GM23338 (cell line): Measurements from ENCODE around the gene ISL2. TPM values are rescaled to one million over a fixed set of nuclear protein-coding genes. Genes with fewer than 3 reads are reported as not detected.

ENCODE experiments used
- ATAC-seq: fragments of 200-7000 bp; cut with Tn5 transposase; 3 replicates; pipeline ENCODE4 v1.9.1; 2020
- DNase-seq: peaks from one replicate; pipeline ENCODE4 v3.0.0-alpha.2; 2015; ENCODE audit warnings: low spot score
- H2AFZ ChIP-seq: fragments of 200-600 bp; sonication (generic); 2 replicates; pipeline ENCODE4 v1.8.0; 2016; ENCODE audit warnings: antibody characterized with exemption, mild to moderate bottlenecking, moderate library complexity
- H3F3A ChIP-seq: fragments of 200-600 bp; sonication (generic); replicated peaks from 2 replicates; pipeline ENCODE4 v1.8.0; 2017; ENCODE audit warnings: antibody characterized with exemption, mixed run types, low read depth
- H3K27ac ChIP-seq: fragments of 200-600 bp; sonication (generic); 2 replicates; pipeline ENCODE4 v1.6.1; 2016; ENCODE audit warnings: low read depth
- H3K27me3 ChIP-seq: fragments of 200-600 bp; sonication (generic); 2 replicates; pipeline ENCODE4 v1.8.0; 2016; ENCODE audit warnings: mild to moderate bottlenecking, mixed run types, moderate library complexity; ENCODE audit not compliant: insufficient read depth
- H3K36me3 ChIP-seq: fragments of 200-600 bp; sonication (generic); 2 replicates; pipeline ENCODE4 v1.8.0; 2016; ENCODE audit warnings: mild to moderate bottlenecking; ENCODE audit not compliant: insufficient read depth
- H3K4me1 ChIP-seq: fragments of 200-600 bp; sonication (generic); 2 replicates; pipeline ENCODE4 v1.8.0; 2016; ENCODE audit warnings: mild to moderate bottlenecking, moderate library complexity; ENCODE audit not compliant: insufficient read depth
- H3K4me2 ChIP-seq: fragments of 200-600 bp; sonication (generic); 2 replicates; pipeline ENCODE4 v1.7.1; 2017; ENCODE audit warnings: mixed run types
- H3K4me3 ChIP-seq: fragments of 200-600 bp; sonication (generic); 2 replicates; pipeline ENCODE4 v1.6.1; 2016; ENCODE audit warnings: mixed run types
- H3K79me2 ChIP-seq: fragments of 200-600 bp; sonication (generic); replicated peaks from 2 replicates; pipeline ENCODE4 v1.8.0; 2017; ENCODE audit warnings: mild to moderate bottlenecking; ENCODE audit not compliant: insufficient read depth
- H3K9me2 ChIP-seq: fragments of 200-600 bp; sonication (generic); 2 replicates; pipeline ENCODE4 v1.8.0; 2017; ENCODE audit not compliant: insufficient read depth
- H4K20me1 ChIP-seq: fragments of 200-600 bp; sonication (generic); replicated peaks from 2 replicates; pipeline ENCODE4 v1.8.0; 2017; ENCODE audit warnings: mild to moderate bottlenecking; ENCODE audit not compliant: insufficient read depth
- H3K27ac Mint-ChIP-seq: 2 replicates; pipeline ENCODE4 v1.8.0; 2020; ENCODE audit warnings: inconsistent platforms, mild to moderate bottlenecking, moderate library complexity, mixed read lengths
- H3K27me3 Mint-ChIP-seq: 3 replicates; pipeline ENCODE4 v1.8.0; 2022; ENCODE audit warnings: low read depth, mild to moderate bottlenecking, moderate library complexity, mixed read lengths, inconsistent platforms; ENCODE audit not compliant: insufficient read depth, poor library complexity
- H3K36me3 Mint-ChIP-seq: 3 replicates; pipeline ENCODE4 v1.8.0; 2021; ENCODE audit warnings: low read depth, mild to moderate bottlenecking, inconsistent platforms, moderate library complexity, mixed read lengths
- H3K4me1 Mint-ChIP-seq: 3 replicates; pipeline ENCODE4 v1.8.0; 2020; ENCODE audit warnings: mild to moderate bottlenecking, inconsistent platforms, mixed read lengths
- H3K4me3 Mint-ChIP-seq: 3 replicates; pipeline ENCODE4 v1.8.0; 2021; ENCODE audit warnings: moderate library complexity, mild to moderate bottlenecking, inconsistent platforms, mixed read lengths
- H3K9me3 Mint-ChIP-seq: 3 replicates; pipeline ENCODE4 v1.8.0; 2020; ENCODE audit warnings: moderate library complexity, mild to moderate bottlenecking, inconsistent platforms, mixed read lengths
- CREB1 ChIP-seq: fragments of 250-450 bp; sonication (Bioruptor Pico); IDR thresholded peaks from 2 replicates; pipeline ENCODE4 v1.5.0; 2020; ENCODE audit warnings: low read depth, mild to moderate bottlenecking, moderate library complexity
- EZH2 ChIP-seq: fragments of 200-600 bp; sonication (generic); IDR thresholded peaks from one replicate; pipeline ENCODE4 v1.8.0; 2017; ENCODE audit warnings: antibody characterized with exemption, mild to moderate bottlenecking, low read depth; ENCODE audit not compliant: unreplicated experiment
- JUNB ChIP-seq: IDR thresholded peaks from one replicate; pipeline ENCODE4 v1.6.1; 2016; ENCODE audit warnings: antibody characterized with exemption; ENCODE audit not compliant: unreplicated experiment
- NANOG ChIP-seq: IDR thresholded peaks from 2 replicates; pipeline ENCODE4 v1.6.1; 2016; ENCODE audit warnings: antibody characterized with exemption, borderline replicate concordance
- POLR2AphosphoS5 ChIP-seq: IDR thresholded peaks from 2 replicates; pipeline ENCODE4 v1.6.1; 2016; ENCODE audit warnings: antibody characterized with exemption, low read depth
- STAT1 ChIP-seq: IDR thresholded peaks from one replicate; pipeline ENCODE4 v1.6.1; 2016; ENCODE audit warnings: antibody characterized with exemption; ENCODE audit not compliant: unreplicated experiment
- ZNF114 ChIP-seq: fragments of 250-450 bp; sonication (Bioruptor Pico); IDR thresholded peaks from 2 replicates; pipeline ENCODE4 v1.5.0; 2020; ENCODE audit warnings: mild to moderate bottlenecking, moderate library complexity
- ZNF331 ChIP-seq: fragments of 250-450 bp; sonication (Bioruptor Pico); IDR thresholded peaks from 2 replicates; pipeline ENCODE4 v1.5.0; 2020; ENCODE audit warnings: low read depth, mild to moderate bottlenecking, moderate library complexity
- polyA plus RNA-seq: library from polyadenylated mRNA; unstranded; fragments of >200 nt; fragmentation: Nextera tagmentation; extraction: Ambion mirVana; gene quantifications from 2 replicates; pipeline ENCODE4 v1.2.1, GENCODE V29; 2016
- total RNA-seq: library from RNA; depleted of rRNA; stranded (reverse); fragments of >200 nt; shearing (Covaris generic); gene quantifications from 2 replicates; pipeline ENCODE4 v1.2.3, GENCODE V29; 2014
- TF ChIP-seq, protein P1 (sequence below): IDR thresholded peaks from one replicate; pipeline ENCODE4 v1.6.1; 2018; ENCODE audit warnings: antibody characterized with exemption; ENCODE audit not compliant: unreplicated experiment
- TF ChIP-seq, protein P2 (sequence below): IDR thresholded peaks from 2 replicates; pipeline ENCODE4 v1.6.1; 2016; ENCODE audit warnings: antibody characterized with exemption
- TF ChIP-seq, protein P3 (sequence below), 2 experiments: fragments of 200-600 bp in 1 of 2; sonication (generic) in 1 of 2; conservative IDR thresholded peaks; 2 replicates each; pipeline versions ENCODE4 v1.5.1 to v1.6.1; 2016 to 2017; ENCODE audit warnings: antibody characterized with exemption in 2 of 2, low read depth in 2 of 2, mild to moderate bottlenecking in 2 of 2, moderate library complexity in 1 of 2

ISL2 gene
- total and polyA plus RNA-seq, 2 experiments from 2014 or later, result 0.65 to 2.7 TPM

DNA sequence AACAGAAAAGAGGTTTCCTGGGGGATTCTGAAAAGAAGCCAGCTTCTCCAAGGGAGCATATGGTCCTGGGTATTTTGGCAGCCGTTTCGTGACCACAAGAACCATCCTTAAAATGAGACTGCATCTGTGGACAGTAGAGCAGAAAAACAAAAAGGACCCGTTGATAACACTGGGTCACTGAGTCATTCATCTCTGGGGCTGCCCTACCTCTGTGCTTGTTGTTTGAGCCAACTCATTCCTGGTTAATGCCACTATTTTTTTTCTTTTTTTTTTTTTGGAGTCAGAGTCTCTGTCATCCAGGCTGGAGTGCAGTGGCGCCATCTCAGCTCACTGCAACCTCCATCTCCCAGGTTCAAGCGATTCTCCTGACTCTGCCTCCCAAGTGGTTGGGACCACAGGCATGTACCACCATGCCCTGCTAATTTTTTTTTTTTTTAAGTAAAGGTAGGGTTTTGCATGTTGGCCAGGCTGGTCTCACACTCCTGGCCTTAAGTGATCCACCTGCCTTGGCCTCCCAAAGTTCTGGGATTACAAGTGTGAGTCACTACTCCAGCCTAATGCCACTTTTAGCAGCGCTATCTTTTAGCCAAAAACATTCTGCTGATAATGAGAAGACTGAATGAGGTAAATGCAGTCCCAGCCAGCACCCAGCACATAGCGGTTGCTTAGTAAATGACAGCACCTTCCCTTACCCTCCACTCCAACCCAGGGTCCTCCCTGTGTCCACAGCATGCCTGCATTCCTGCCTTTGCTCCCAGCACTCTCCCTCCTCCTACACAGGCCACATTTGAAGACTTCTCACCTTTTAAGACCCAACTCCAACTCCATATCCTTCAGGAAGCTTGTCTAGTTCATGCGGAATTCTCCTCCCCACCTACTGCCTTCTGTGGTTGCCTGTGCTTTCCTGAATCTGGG, 9.1 kb upstream of the ISL2 start:
- H3F3A ChIP-seq, result no peaks in the 10 kb centered on the region
- H3K4me3 Mint-ChIP-seq, result no peak overlapping the region
- peaks cover 9% of the 10 kb centered on the region for H3K27me3 Mint-ChIP-seq
- no peaks in the 10 kb centered on the region for H3K36me3 Mint-ChIP-seq
- no peak overlapping the region for H3K27ac Mint-ChIP-seq
- H3K27me3 ChIP-seq, result no peaks in the 10 kb centered on the region
- H3K4me2 ChIP-seq, result no peak overlapping the region
- H3K9me3 Mint-ChIP-seq, result no peaks in the 10 kb centered on the region
- no peak overlapping the region for H3K27ac ChIP-seq
- H3K4me3 ChIP-seq, result no peak overlapping the region
- DNase-seq (no peak), ATAC-seq (no peak)
- H3K79me2 ChIP-seq, result no peaks in the 10 kb centered on the region
- H3K4me1 Mint-ChIP-seq, result peaks cover 7% of the 10 kb centered on the region; the same call in 2 of the 3 replicates
- no peaks in the 10 kb centered on the region for H3K4me1 ChIP-seq
- TF ChIP-seq POLR2AphosphoS5, result no peak
- H4K20me1 ChIP-seq, result no peaks in the 10 kb centered on the region
- no peaks in the 10 kb centered on the region for H3K36me3 ChIP-seq
- H2AFZ ChIP-seq, result no peak overlapping the region
- H3K9me2 ChIP-seq, result no peaks in the 10 kb centered on the region

DNA sequence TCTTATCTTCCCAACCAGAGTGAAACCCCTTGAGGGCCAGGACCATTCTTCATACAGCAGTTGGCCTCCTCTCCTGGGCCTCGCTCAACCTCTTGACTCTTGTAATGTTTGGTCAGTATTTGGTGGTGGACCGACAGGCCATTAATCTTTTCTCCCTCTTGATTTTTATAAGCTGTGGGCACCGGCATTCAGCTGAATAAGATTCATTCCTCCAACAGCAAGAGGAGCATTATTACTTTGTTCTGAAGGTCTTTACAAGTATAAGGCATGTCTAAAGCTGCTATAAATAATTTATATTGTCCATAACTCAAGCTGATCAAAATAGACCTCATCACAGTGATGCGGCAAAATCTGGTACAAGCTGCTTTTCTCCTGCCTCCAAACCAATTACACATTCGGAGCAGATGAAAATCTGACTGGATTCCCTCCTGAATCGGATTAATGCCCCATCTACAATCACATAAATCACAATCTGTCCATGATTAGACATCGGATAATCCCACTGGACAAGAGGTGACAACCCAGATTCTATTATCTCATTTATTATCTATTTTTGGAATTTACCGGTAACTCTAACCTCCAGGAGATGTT, 8.4 kb upstream of the ISL2 start:
- H3K4me1 Mint-ChIP-seq, result peaks cover 7% of the 10 kb centered on the region; the same call in 2 of the 3 replicates
- TF ChIP-seq ZNF114 (CRISPR knock-in tag), result no peak
- TF ChIP-seq CREB1 (CRISPR knock-in tag), result no peak
- no peak for TF ChIP-seq STAT1
- TF ChIP-seq JUNB, result no peak
- TF ChIP-seq, protein P1, sequence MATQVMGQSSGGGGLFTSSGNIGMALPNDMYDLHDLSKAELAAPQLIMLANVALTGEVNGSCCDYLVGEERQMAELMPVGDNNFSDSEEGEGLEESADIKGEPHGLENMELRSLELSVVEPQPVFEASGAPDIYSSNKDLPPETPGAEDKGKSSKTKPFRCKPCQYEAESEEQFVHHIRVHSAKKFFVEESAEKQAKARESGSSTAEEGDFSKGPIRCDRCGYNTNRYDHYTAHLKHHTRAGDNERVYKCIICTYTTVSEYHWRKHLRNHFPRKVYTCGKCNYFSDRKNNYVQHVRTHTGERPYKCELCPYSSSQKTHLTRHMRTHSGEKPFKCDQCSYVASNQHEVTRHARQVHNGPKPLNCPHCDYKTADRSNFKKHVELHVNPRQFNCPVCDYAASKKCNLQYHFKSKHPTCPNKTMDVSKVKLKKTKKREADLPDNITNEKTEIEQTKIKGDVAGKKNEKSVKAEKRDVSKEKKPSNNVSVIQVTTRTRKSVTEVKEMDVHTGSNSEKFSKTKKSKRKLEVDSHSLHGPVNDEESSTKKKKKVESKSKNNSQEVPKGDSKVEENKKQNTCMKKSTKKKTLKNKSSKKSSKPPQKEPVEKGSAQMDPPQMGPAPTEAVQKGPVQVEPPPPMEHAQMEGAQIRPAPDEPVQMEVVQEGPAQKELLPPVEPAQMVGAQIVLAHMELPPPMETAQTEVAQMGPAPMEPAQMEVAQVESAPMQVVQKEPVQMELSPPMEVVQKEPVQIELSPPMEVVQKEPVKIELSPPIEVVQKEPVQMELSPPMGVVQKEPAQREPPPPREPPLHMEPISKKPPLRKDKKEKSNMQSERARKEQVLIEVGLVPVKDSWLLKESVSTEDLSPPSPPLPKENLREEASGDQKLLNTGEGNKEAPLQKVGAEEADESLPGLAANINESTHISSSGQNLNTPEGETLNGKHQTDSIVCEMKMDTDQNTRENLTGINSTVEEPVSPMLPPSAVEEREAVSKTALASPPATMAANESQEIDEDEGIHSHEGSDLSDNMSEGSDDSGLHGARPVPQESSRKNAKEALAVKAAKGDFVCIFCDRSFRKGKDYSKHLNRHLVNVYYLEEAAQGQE, result no peak
- TF ChIP-seq, protein P2, sequence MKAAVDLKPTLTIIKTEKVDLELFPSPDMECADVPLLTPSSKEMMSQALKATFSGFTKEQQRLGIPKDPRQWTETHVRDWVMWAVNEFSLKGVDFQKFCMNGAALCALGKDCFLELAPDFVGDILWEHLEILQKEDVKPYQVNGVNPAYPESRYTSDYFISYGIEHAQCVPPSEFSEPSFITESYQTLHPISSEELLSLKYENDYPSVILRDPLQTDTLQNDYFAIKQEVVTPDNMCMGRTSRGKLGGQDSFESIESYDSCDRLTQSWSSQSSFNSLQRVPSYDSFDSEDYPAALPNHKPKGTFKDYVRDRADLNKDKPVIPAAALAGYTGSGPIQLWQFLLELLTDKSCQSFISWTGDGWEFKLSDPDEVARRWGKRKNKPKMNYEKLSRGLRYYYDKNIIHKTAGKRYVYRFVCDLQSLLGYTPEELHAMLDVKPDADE, result no peak
- TF ChIP-seq ZNF331 (CRISPR knock-in tag), result no peak
- no peak for TF ChIP-seq POLR2AphosphoS5
- TF ChIP-seq NANOG, result no peak
- TF ChIP-seq, protein P3, sequence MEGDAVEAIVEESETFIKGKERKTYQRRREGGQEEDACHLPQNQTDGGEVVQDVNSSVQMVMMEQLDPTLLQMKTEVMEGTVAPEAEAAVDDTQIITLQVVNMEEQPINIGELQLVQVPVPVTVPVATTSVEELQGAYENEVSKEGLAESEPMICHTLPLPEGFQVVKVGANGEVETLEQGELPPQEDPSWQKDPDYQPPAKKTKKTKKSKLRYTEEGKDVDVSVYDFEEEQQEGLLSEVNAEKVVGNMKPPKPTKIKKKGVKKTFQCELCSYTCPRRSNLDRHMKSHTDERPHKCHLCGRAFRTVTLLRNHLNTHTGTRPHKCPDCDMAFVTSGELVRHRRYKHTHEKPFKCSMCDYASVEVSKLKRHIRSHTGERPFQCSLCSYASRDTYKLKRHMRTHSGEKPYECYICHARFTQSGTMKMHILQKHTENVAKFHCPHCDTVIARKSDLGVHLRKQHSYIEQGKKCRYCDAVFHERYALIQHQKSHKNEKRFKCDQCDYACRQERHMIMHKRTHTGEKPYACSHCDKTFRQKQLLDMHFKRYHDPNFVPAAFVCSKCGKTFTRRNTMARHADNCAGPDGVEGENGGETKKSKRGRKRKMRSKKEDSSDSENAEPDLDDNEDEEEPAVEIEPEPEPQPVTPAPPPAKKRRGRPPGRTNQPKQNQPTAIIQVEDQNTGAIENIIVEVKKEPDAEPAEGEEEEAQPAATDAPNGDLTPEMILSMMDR (conservative IDR thresholded peaks at IDR 0.05; ENCODE audit: low read depth in 2 of 2), result no peak
- TF ChIP-seq EZH2, result no peak

More for the DNA sequence above, 8.4 kb upstream of the ISL2 start:
- no peaks in the 10 kb centered on the region for H3K36me3 Mint-ChIP-seq
- Histone ChIP-seq H3K79me2 (no peaks in the 10 kb centered on the region), H3K4me2 (no peak overlapping the region), H3K4me1 (no peaks in the 10 kb centered on the region), H3K27me3 (0 out of 2 replicates have a peak, but pooled peaks cover 4% of the 10 kb centered on the region), H3K4me3 (no peak overlapping the region), H3K36me3 (no peaks in the 10 kb centered on the region), H3K27ac (no peak overlapping the region), H3K9me2 (no peaks in the 10 kb centered on the region), H4K20me1 (no peaks in the 10 kb centered on the region), H2AFZ (no peak overlapping the region), H3F3A (no peaks in the 10 kb centered on the region)
- DNase-seq, result no peak
- H3K4me3 Mint-ChIP-seq, result no peak overlapping the region
- no peaks in the 10 kb centered on the region for H3K9me3 Mint-ChIP-seq
- no peak overlapping the region for H3K27ac Mint-ChIP-seq
- ATAC-seq, result no peak
- peaks cover 11% of the 10 kb centered on the region for H3K27me3 Mint-ChIP-seq
